Measurements from ENCODE around the gene RRN3. TPM values are rescaled to one million over a fixed set of nuclear protein-coding genes. Genes with fewer than 3 reads are reported as not detected.
"Not testable (repeated sequence)": the region's sequence is repeated elsewhere in the genome, so short reads cannot be mapped to it uniquely, and the experiment has no call there.

RRN3 gene
- total RNA-seq, 3 donors from 2014 or later, result 37.4 to 43.8 (median 38.0) TPM

- intact Hi-C loops (cut with DNase I; ENCODE audit: low total_unique reads); H3K27ac ChIP-seq; DNase-seq (ENCODE audit: low spot score in 2 of 2); H3K36me3 ChIP-seq; H3K27me3 ChIP-seq; H3K4me1 ChIP-seq; H3K4me3 ChIP-seq; H3K9me3 ChIP-seq: not testable (repeated sequence)
Measured at GRCh38 chr16:15076161-15076560, 17.9 kb downstream of the RRN3 start.

DNA sequence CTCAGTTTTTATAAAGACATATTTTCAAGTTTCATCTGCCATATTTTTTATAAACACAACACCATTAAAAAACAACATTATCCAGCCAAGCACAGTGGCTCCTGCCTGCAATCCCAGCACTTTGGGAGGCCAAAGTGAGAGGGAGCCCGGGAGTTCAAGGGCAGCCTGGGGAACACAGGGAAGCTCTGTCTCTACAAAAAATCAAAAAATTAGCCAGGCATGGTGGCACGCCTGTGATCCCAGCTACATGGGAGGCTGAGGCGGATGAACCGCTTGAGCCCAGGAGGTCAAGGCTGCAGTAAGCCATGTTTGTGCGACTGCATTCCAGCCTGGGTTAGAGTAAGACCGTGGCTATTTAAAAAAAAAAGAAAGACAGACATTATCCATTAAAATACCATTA lies 21.0 kb downstream of the RRN3 start:
- DNase-seq (ENCODE audit: low spot score in 2 of 2), result no peak
- intact Hi-C loops (cut with DNase I; ENCODE audit: low total_unique reads), result no loop called here
- TF ChIP-seq POLR2AphosphoS5 (IDR thresholded peaks at IDR 0.05) (no peak), POLR2A (IDR thresholded peaks at IDR 0.05) (no peak)
- TF ChIP-seq, protein P1, sequence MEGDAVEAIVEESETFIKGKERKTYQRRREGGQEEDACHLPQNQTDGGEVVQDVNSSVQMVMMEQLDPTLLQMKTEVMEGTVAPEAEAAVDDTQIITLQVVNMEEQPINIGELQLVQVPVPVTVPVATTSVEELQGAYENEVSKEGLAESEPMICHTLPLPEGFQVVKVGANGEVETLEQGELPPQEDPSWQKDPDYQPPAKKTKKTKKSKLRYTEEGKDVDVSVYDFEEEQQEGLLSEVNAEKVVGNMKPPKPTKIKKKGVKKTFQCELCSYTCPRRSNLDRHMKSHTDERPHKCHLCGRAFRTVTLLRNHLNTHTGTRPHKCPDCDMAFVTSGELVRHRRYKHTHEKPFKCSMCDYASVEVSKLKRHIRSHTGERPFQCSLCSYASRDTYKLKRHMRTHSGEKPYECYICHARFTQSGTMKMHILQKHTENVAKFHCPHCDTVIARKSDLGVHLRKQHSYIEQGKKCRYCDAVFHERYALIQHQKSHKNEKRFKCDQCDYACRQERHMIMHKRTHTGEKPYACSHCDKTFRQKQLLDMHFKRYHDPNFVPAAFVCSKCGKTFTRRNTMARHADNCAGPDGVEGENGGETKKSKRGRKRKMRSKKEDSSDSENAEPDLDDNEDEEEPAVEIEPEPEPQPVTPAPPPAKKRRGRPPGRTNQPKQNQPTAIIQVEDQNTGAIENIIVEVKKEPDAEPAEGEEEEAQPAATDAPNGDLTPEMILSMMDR (IDR thresholded peaks at IDR 0.05), result no peak
- Histone ChIP-seq H3K9me3 (no peaks in the 10 kb centered on the region), H3K4me3 (no peak overlapping the region), H3K36me3 (no peaks in the 10 kb centered on the region), H3K27me3 (no peaks in the 10 kb centered on the region), H3K27ac (no peak overlapping the region), H3K4me1 (no peaks in the 10 kb centered on the region)

DNA sequence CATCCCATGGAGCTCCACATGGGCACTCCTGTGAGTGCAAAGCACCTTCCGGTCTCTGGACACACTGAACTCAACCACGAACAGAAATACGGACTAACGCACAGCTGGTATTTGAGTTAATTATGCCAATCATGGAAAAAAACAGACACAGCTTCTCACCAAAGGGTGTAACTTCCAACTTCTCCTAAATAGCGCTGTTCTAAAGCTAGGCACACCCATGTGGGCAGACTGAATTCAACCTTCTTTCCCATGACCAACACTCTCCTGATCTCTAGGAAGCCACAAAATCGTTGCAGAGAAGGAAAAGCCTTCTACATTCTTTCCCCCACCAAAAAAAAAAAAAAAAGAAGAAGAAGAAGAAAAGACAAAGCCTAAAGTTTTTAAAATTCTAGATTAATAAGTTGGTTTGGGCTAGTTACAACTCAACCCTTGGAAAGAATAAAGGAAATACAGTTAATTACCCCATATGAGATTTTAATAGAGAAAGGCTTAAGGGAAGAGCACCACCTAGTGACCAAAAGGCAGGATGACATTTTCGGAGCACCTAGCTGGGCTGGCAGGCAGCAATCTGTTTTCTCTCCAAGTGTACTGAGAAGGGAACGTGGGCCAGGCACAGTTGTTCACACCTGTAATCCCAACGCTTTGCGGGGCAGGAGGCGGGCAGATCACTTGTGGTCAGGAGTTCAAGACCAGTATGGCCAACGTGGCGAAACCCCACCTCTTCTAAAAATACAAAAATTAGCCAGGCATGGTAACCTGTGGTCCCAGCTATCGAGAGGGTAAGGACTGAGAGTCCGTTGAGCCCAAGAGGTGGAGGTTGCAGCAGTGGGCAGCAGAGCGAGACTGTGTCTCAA lies 21.9 kb downstream of the RRN3 start:
- intact Hi-C loops (cut with DNase I; ENCODE audit: low total_unique reads); H3K27ac ChIP-seq; H3K4me3 ChIP-seq; H3K27me3 ChIP-seq; DNase-seq (ENCODE audit: low spot score in 2 of 2); H3K4me1 ChIP-seq; H3K36me3 ChIP-seq; H3K9me3 ChIP-seq: not testable (repeated sequence)
- TF ChIP-seq, protein P1 (IDR thresholded peaks at IDR 0.05), result peak in 1 of 3 donors; percentile 13

DNA sequence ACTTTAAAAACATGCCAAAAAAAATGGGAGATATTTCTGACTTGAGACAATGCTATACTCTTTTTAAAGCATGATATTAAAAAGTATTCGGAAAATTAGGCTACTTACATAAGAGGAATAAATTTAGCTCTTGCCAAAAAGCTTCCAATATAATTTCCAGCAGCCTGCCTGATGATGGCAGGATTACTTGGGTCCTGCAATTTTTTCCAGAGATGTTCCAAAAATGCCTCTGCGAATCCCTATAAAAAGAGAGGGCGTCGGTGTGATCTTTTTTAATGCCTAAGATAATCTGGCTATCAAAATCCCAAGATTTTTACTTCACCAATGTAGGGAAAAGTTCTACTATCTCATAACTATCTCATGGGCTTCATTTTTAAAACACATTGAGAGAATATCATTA lies 23.1 kb downstream of the RRN3 start:
- H3K27ac ChIP-seq; H3K36me3 ChIP-seq; H3K4me3 ChIP-seq; H3K27me3 ChIP-seq; DNase-seq (ENCODE audit: low spot score in 2 of 2); H3K4me1 ChIP-seq; intact Hi-C loops (cut with DNase I; ENCODE audit: low total_unique reads); H3K9me3 ChIP-seq: not testable (repeated sequence)

- H3K9me3 ChIP-seq; H3K27me3 ChIP-seq; DNase-seq (ENCODE audit: low spot score in 2 of 2); intact Hi-C loops (cut with DNase I; ENCODE audit: low total_unique reads); H3K27ac ChIP-seq; H3K4me3 ChIP-seq; H3K4me1 ChIP-seq; H3K36me3 ChIP-seq: not testable (repeated sequence)
Measured at GRCh38 chr16:15066690-15067089, 27.4 kb downstream of the RRN3 start.

DNA sequence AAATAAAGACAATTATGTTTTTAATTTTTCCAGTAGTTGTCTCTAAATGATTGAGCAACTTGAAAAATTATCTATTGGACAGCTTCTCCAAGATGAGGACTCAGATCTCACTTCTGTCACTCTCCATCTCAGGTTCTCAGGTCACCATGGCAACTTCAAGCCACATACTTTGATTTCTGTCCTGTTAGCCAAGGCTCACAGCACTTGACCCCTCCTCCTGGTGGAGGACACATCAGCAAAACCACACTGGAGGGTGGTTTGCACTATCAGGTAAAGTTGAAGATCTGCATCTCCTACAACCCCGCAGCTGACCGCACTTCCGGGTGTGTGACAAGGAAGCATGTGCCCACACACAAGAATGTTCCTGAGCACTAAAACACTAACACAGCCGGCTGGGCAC lies 28.1 kb downstream of the RRN3 start:
- H3K9me3 ChIP-seq; H3K27me3 ChIP-seq; intact Hi-C loops (cut with DNase I; ENCODE audit: low total_unique reads); H3K36me3 ChIP-seq; H3K4me1 ChIP-seq; H3K27ac ChIP-seq; H3K4me3 ChIP-seq; DNase-seq (ENCODE audit: low spot score in 2 of 2): not testable (repeated sequence)

- H3K4me1 ChIP-seq; H3K4me3 ChIP-seq; H3K9me3 ChIP-seq; intact Hi-C loops (cut with DNase I; ENCODE audit: low total_unique reads); DNase-seq (ENCODE audit: low spot score in 2 of 2); H3K36me3 ChIP-seq; H3K27me3 ChIP-seq; H3K27ac ChIP-seq: not testable (repeated sequence)
Measured at GRCh38 chr16:15062085-15062810, 31.8 kb downstream of the RRN3 start.
